ENCODE results near the gene CACNA1E. TPM values are rescaled to one million over a fixed set of nuclear protein-coding genes. Genes with fewer than 3 reads are reported as not detected.

The CACNA1E gene
- total and polyA plus RNA-seq, 2 experiments from 2014 or later: 0.32 to 1.1 TPM

GRCh38 chr1:181506563-181507353, 23.4 kb downstream of the CACNA1E start (continued):
- no peak for TF ChIP-seq REST (IDR thresholded peaks at IDR 0.05; ENCODE audit: unreplicated experiment)
- no peak for TF ChIP-seq ZNF114 (CRISPR knock-in tag; IDR thresholded peaks at IDR 0.05)
- no peak for TF ChIP-seq JUNB (IDR thresholded peaks at IDR 0.05; ENCODE audit: unreplicated experiment)
- no peak for TF ChIP-seq ETS1 (IDR thresholded peaks at IDR 0.05)
- no peak for TF ChIP-seq CTCF (conservative IDR thresholded peaks at IDR 0.05; ENCODE audit: low read depth in 2 of 2)
- no peak for TF ChIP-seq POLR2AphosphoS5 (IDR thresholded peaks at IDR 0.05; ENCODE audit: low read depth)

GRCh38 chr1:181508486-181509165, 25.3 kb downstream of the CACNA1E start:
- H3K4me1 Mint-ChIP-seq: peaks cover 4% of the 10 kb centered on the region; the same call in 2 of the 3 replicates
- no peaks in the 10 kb centered on the region for H3K36me3 Mint-ChIP-seq (ENCODE audit: low read depth)
- H3K9me2 ChIP-seq (ENCODE audit: insufficient read depth): no peaks in the 10 kb centered on the region
- no peaks in the 10 kb centered on the region for H3F3A ChIP-seq (replicated peaks; ENCODE audit: low read depth)
- H3K27ac Mint-ChIP-seq: no peak overlapping the region
- H3K4me3 Mint-ChIP-seq: no peak overlapping the region
- DNase-seq (ENCODE audit: low spot score) (no peak), ATAC-seq (no peak)
- no peak overlapping the region for H3K4me2 ChIP-seq
- no peaks in the 10 kb centered on the region for H3K27me3 ChIP-seq (ENCODE audit: insufficient read depth)
- H3K79me2 ChIP-seq (replicated peaks; ENCODE audit: insufficient read depth): no peaks in the 10 kb centered on the region
- H3K27ac ChIP-seq (ENCODE audit: low read depth): no peak overlapping the region
- H4K20me1 ChIP-seq (replicated peaks; ENCODE audit: insufficient read depth): no peaks in the 10 kb centered on the region
- H3K36me3 ChIP-seq (ENCODE audit: insufficient read depth): no peaks in the 10 kb centered on the region
- H2AFZ ChIP-seq: no peak overlapping the region
- peaks cover 4% of the 10 kb centered on the region for H3K27me3 Mint-ChIP-seq (ENCODE audit: insufficient read depth, low read depth, poor library complexity)
- no peaks in the 10 kb centered on the region for H3K9me3 Mint-ChIP-seq
- H3K4me1 ChIP-seq (ENCODE audit: insufficient read depth): no peaks in the 10 kb centered on the region
- H3K4me3 ChIP-seq: no peak overlapping the region
- TF ChIP-seq ZNF114 (CRISPR knock-in tag; IDR thresholded peaks at IDR 0.05) (no peak), CTCF (conservative IDR thresholded peaks at IDR 0.05; ENCODE audit: low read depth in 2 of 2) (no peak), ETS1 (IDR thresholded peaks at IDR 0.05) (no peak)
